ENCODE data around the gene SRCAP.

SRCAP gene

GRCh38 chr16:30698816-30699614, at the start of gene SRCAP:
TSS of gene SRCAP (plus strand) at chr16:30699171. CDS start at chr16:30700825, 1,654 bp downstream.
- FAIRE-seq, result no peak

GRCh38 chr16:30649725-30650368, 49.1 kb upstream of the SRCAP start:
- no peak for FAIRE-seq

GRCh38 chr16:30650369-30651123, 48.4 kb upstream of the SRCAP start, which contains the start of gene PRR14:
TSS of gene PRR14 (plus strand) at chr16:30650960. CDS start at chr16:30651646, 686 bp downstream.
- FAIRE-seq, result peak; percentile 91

- no peak for FAIRE-seq
Measured at GRCh38 chr16:30651124-30652004, 47.6 kb upstream of the SRCAP start.

- no peak for FAIRE-seq
Measured at GRCh38 chr16:30652005-30652296, 47.0 kb upstream of the SRCAP start.

- no peak for FAIRE-seq
Measured at GRCh38 chr16:30652718-30653117, 46.3 kb upstream of the SRCAP start.

GRCh38 chr16:30654856-30655255, 44.1 kb upstream of the SRCAP start:
- FAIRE-seq, result no peak

GRCh38 chr16:30655815-30656347, 43.1 kb upstream of the SRCAP start:
- no peak for FAIRE-seq

GRCh38 chr16:30656388-30656787, 42.6 kb upstream of the SRCAP start:
- FAIRE-seq, result no peak

- FAIRE-seq, result no peak
Measured at GRCh38 chr16:30656974-30657865, 41.8 kb upstream of the SRCAP start.

GRCh38 chr16:30657866-30658730, 40.9 kb upstream of the SRCAP start, which contains the start of gene FBRS:
TSS of gene FBRS (plus strand) at chr16:30658431. CDS start at chr16:30659519, 1,088 bp downstream.
- FAIRE-seq, result peak; percentile 55

- no peak for FAIRE-seq
Measured at GRCh38 chr16:30658731-30659506, 40.1 kb upstream of the SRCAP start.

- FAIRE-seq, result no peak
Measured at GRCh38 chr16:30659507-30660423, 39.2 kb upstream of the SRCAP start.

- no peak for FAIRE-seq
Measured at GRCh38 chr16:30660424-30661261, 38.3 kb upstream of the SRCAP start.

- no peak for FAIRE-seq
Measured at GRCh38 chr16:30662449-30662848, 36.5 kb upstream of the SRCAP start.

- no peak for FAIRE-seq
Measured at GRCh38 chr16:30663038-30663437, 35.9 kb upstream of the SRCAP start.

- FAIRE-seq, result no peak
Measured at GRCh38 chr16:30663820-30664219, 35.2 kb upstream of the SRCAP start.
